ENCODE measurements around the gene NPR2. TPM values are rescaled to one million over a fixed set of nuclear protein-coding genes. Genes with fewer than 3 reads are reported as not detected.

The NPR2 gene
- total RNA-seq, 4 donors from 2014 or later, result 6.7 to 29.5 (median 21.6) TPM

- Histone ChIP-seq H3K27me3 (no peaks in the 10 kb centered on the region), H3K4me3 (peak overlapping the region; percentile 16 to 96 (median 92)), H3K9me3 (no peaks in the 10 kb centered on the region), H3K36me3 (peaks cover 0 to 47% (median 3%) of the 10 kb centered on the region in 3 donors), H3K27ac (peak overlapping the region in 3 of 4 donors; percentile 97 to 99 (median 97)), H3K4me1 (peaks cover 0 to 52% (median 17%) of the 10 kb centered on the region in 4 donors)
- DNase-seq, result peak in 2 of 3 donors; percentile 62 to 76
- peak in 1 of 2 donors; percentile 77 for TF ChIP-seq POLR2A (IDR thresholded peaks at IDR 0.05)
- TF ChIP-seq CTCF (IDR thresholded peaks at IDR 0.05), result no peak
Observed at GRCh38 chr9:35746583-35746982, 44.8 kb upstream of the NPR2 start.

DNA sequence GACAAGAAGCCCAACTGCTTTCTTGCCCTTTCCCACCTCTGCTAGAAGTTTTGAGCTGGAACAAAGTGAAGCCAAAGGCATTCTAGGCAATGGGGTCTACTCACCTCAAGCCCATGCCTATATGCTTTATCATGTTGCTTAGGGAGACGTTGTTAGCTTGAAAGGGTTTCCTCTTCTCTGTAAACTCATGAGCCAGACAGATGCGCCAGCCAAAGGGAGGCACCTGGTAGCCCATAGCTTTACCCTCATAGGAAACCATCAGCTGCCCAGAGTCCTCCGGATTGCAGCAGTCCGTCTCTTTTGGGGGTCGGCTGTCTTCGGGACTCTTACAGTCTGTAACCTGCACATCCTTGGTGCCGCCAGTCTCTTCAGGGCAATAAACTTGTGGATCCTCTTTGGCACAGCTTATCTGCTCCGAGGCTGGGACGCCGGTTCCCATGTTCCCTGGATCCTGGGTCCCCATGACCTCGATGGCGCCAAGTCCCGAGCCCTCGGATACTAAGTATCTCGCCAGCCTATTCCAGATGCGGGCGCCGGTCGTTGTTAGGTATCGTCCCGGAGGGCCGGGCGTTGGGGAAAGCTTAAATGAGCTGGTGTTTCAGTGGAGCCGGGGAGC is 43.0 kb upstream of the NPR2 start:
- DNase-seq, result no peak
- H3K36me3 ChIP-seq, result peaks cover 0 to 47% (median 0%) of the 10 kb centered on the region in 3 donors
- TF ChIP-seq POLR2A (IDR thresholded peaks at IDR 0.05), result no peak
- no peak for TF ChIP-seq CTCF (IDR thresholded peaks at IDR 0.05)
- H3K4me3 ChIP-seq, result peak overlapping the region; percentile 90 to 96 (median 94)
- H3K9me3 ChIP-seq, result no peaks in the 10 kb centered on the region
- H3K27me3 ChIP-seq, result no peaks in the 10 kb centered on the region
- H3K4me1 ChIP-seq, result peaks cover 0 to 52% (median 17%) of the 10 kb centered on the region in 4 donors
- peak overlapping the region; percentile 97 to 99 (median 97) for H3K27ac ChIP-seq

DNA sequence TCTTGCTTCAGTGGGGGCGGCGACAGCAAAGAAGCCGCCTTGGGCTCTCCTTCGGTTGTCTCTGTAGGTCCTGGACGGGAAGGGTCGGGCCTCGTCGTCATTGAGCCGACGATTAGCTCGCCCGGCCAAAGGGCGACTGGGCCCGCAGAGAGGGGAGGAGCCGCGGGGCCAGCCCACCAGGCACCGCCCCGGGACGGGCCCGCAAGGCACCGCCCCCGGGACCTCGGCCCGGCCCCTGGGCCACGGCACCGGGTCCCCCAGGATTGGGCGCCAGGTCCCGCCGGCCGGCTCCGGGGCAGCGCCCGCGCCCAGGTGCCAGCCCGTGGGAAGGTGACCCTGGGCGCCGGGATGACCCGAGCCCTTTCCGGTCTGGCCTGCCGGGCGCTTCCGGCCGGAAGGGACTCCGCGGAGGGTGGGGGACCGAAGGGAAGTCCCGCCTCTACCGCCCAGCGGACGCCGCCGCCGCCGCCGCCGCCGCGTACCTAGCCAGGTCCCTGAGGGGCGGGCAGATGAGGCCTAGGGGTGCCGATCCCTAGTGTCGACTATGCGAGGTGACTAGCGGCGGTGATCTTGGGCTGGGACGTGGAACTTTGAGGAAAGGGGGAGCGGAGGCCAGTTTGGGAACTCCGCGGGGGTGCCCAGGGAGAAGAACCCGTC is 42.4 kb upstream of the NPR2 start, which contains the start of the genes GBA2 and RGP1:
TSS of gene GBA2 (minus strand) at position 371 of the 657 bp plus-strand sequence. CDS start 524 bp downstream, outside the sequence.
TSS of gene RGP1 (plus strand) at position 430 of the 657 bp plus-strand sequence. CDS start 469 bp downstream, outside the sequence.
- peak; percentile 76 to 93 (median 93) for DNase-seq
- Histone ChIP-seq H3K4me1 (peaks cover 0 to 45% (median 17%) of the 10 kb centered on the region in 4 donors), H3K27me3 (no peaks in the 10 kb centered on the region), H3K36me3 (peaks cover 0 to 47% (median 0%) of the 10 kb centered on the region in 3 donors), H3K9me3 (no peaks in the 10 kb centered on the region), H3K4me3 (peak within 1 kb of the TSS; percentile 90 to 96 (median 94)), H3K27ac (peak within 1 kb of the TSS; percentile 97 to 99 (median 97))
- TF ChIP-seq CTCF (IDR thresholded peaks at IDR 0.05) (no peak), POLR2A (IDR thresholded peaks at IDR 0.05) (peak; percentile 88 to 90)

- peak in 2 of 6 experiments; percentile 4 to 8 for TF ChIP-seq CTCF (IDR thresholded peaks at IDR 0.05)
- TF ChIP-seq POLR2A (IDR thresholded peaks at IDR 0.05), result peak in 1 of 2 donors; percentile 26
- peak overlapping the region; percentile 90 to 96 (median 94) for H3K4me3 ChIP-seq
Observed at GRCh38 chr9:35749515-35750255, 41.7 kb upstream of the NPR2 start.

GRCh38 chr9:35750256-35750531 is 41.2 kb upstream of the NPR2 start:
- TF ChIP-seq POLR2A (IDR thresholded peaks at IDR 0.05) (no peak), CTCF (IDR thresholded peaks at IDR 0.05) (no peak)
- H3K27ac ChIP-seq, result peak overlapping the region; percentile 97 to 99 (median 97)
- no peaks in the 10 kb centered on the region for H3K9me3 ChIP-seq
- peaks cover 0 to 33% (median 17%) of the 10 kb centered on the region in 4 donors for H3K4me1 ChIP-seq
- peak overlapping the region in 3 of 4 donors; percentile 90 to 96 (median 93) for H3K4me3 ChIP-seq
- peaks cover 0 to 47% (median 0%) of the 10 kb centered on the region in 3 donors for H3K36me3 ChIP-seq
- H3K27me3 ChIP-seq, result no peaks in the 10 kb centered on the region
- DNase-seq, result no peak

More at GRCh38 chr9:35749515-35750255, 41.7 kb upstream of the NPR2 start:
- H3K27ac ChIP-seq, result peak overlapping the region; percentile 97 to 99 (median 97)
- peak; percentile 69 to 86 (median 81) for DNase-seq
- peaks cover 0 to 47% (median 0%) of the 10 kb centered on the region in 3 donors for H3K36me3 ChIP-seq
- no peaks in the 10 kb centered on the region for H3K27me3 ChIP-seq
- H3K4me1 ChIP-seq, result peaks cover 0 to 38% (median 17%) of the 10 kb centered on the region in 4 donors
- H3K9me3 ChIP-seq, result no peaks in the 10 kb centered on the region

All from Peyer's patch (tissue), 4 donors.